Tibial nerve (tissue), 3 donors: ENCODE data around the gene RNF157.

Source experiments
- CTCF ChIP-seq, 5 experiments: fragments of 200-600 bp in 3 of 5; fragments of 450-650 bp in 2 of 5; sonication (generic) in 3 of 5; IDR thresholded peaks; one replicate each; pipeline ENCODE4 v1.5.1; 2016 to 2019; ENCODE audit warnings: antibody characterized with exemption in 5 of 5, mild to moderate bottlenecking in 3 of 5, moderate library complexity in 2 of 5
- POLR2A ChIP-seq, 2 donors: fragments of 450-650 bp; IDR thresholded peaks; one replicate each; pipeline ENCODE4 v1.6.1; 2017; ENCODE audit warnings: antibody characterized with exemption in 2 of 2, mild to moderate bottlenecking in 2 of 2, moderate library complexity in 2 of 2

GRCh38 chr17:76265624-76266243 is 25.4 kb upstream of the RNF157 start:
- TF ChIP-seq CTCF (IDR thresholded peaks at IDR 0.05) (no peak), POLR2A (IDR thresholded peaks at IDR 0.05) (no peak)
